ENCODE results near the gene ULBP2. TPM values are rescaled to one million over a fixed set of nuclear protein-coding genes. Genes with fewer than 3 reads are reported as not detected.

Gene ULBP2
- polyA plus RNA-seq, 1 donor (not counting 4 experiments of a cell fraction or from before 2014, with no cell fraction given) = 11.8 TPM

GRCh38 chr6:149995235-149995750 lies 53.5 kb downstream of the ULBP2 start:
- DNase-seq (ENCODE audit: low read depth, low spot score) (no peak), FAIRE-seq (no peak)
- H4K20me1 ChIP-seq (ENCODE audit: control insufficient read depth, extremely low read depth, insufficient read depth, low read length) = no peaks in the 10 kb centered on the region
- H3K4me1 ChIP-seq (ENCODE audit: control insufficient read depth, extremely low read depth, insufficient read depth, low read length) = peaks cover 6% of the 10 kb centered on the region
- dilution Hi-C loops (cut with MboI; ENCODE audit: extremely low pct_ligation_motif_present, low sequenced_read_pairs) = no loop called here
- no peak overlapping the region for H3K9ac ChIP-seq (ENCODE audit: control insufficient read depth, extremely low read depth, insufficient read depth, low read length)
- H3K36me3 ChIP-seq (ENCODE audit: control insufficient read depth in 2 of 2, extremely low read depth in 1 of 2, insufficient read depth in 2 of 2, low read length in 2 of 2) = no peaks in the 10 kb centered on the region
- H3K27me3 ChIP-seq (ENCODE audit: control insufficient read depth, extremely low read depth, insufficient read depth, low read length) = peaks cover 43% of the 10 kb centered on the region
- no peak overlapping the region for H3K4me3 ChIP-seq (ENCODE audit: control insufficient read depth in 2 of 3, extremely low read depth in 1 of 3, insufficient read depth in 2 of 3, low read depth in 1 of 3, low read length in 3 of 3)
- no peaks in the 10 kb centered on the region for H3K9me3 ChIP-seq (ENCODE audit: control insufficient read depth, low read depth, low read length)
- no peaks in the 10 kb centered on the region for H3K9me1 ChIP-seq (ENCODE audit: control insufficient read depth, extremely low read depth, insufficient read depth, low read length)
- no peaks in the 10 kb centered on the region for H3K79me2 ChIP-seq (ENCODE audit: control insufficient read depth, insufficient read depth, low read length)
- TF ChIP-seq, protein P1, sequence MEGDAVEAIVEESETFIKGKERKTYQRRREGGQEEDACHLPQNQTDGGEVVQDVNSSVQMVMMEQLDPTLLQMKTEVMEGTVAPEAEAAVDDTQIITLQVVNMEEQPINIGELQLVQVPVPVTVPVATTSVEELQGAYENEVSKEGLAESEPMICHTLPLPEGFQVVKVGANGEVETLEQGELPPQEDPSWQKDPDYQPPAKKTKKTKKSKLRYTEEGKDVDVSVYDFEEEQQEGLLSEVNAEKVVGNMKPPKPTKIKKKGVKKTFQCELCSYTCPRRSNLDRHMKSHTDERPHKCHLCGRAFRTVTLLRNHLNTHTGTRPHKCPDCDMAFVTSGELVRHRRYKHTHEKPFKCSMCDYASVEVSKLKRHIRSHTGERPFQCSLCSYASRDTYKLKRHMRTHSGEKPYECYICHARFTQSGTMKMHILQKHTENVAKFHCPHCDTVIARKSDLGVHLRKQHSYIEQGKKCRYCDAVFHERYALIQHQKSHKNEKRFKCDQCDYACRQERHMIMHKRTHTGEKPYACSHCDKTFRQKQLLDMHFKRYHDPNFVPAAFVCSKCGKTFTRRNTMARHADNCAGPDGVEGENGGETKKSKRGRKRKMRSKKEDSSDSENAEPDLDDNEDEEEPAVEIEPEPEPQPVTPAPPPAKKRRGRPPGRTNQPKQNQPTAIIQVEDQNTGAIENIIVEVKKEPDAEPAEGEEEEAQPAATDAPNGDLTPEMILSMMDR (optimal IDR thresholded peaks at IDR 0.05 in 1 of 3, IDR thresholded peaks at IDR 0.05 in 1 of 3, conservative IDR thresholded peaks at IDR 0.05 in 1 of 3; ENCODE audit: extremely low read depth in 1 of 3, insufficient read depth in 2 of 3, low read length in 3 of 3) = no peak
- no peak for TF ChIP-seq EZH2 (IDR thresholded peaks at IDR 0.05; ENCODE audit: low read length)
- no peak overlapping the region for H3K27ac ChIP-seq (ENCODE audit: control insufficient read depth, insufficient read depth, low read length)
- H3K4me2 ChIP-seq (ENCODE audit: control insufficient read depth, extremely low read depth, insufficient read depth, low read depth, low read length) = no peak overlapping the region
- H2AFZ ChIP-seq (ENCODE audit: control insufficient read depth, low read length) = no peak overlapping the region

- H3K27ac ChIP-seq (ENCODE audit: control insufficient read depth, insufficient read depth, low read length) = no peak overlapping the region
- no peak overlapping the region for H3K4me2 ChIP-seq (ENCODE audit: control insufficient read depth, extremely low read depth, insufficient read depth, low read depth, low read length)
- H3K9me3 ChIP-seq (ENCODE audit: control insufficient read depth, low read depth, low read length) = no peaks in the 10 kb centered on the region
- no peak overlapping the region for H2AFZ ChIP-seq (ENCODE audit: control insufficient read depth, low read length)
- no peak overlapping the region for H3K9ac ChIP-seq (ENCODE audit: control insufficient read depth, extremely low read depth, insufficient read depth, low read length)
- H3K9me1 ChIP-seq (ENCODE audit: control insufficient read depth, extremely low read depth, insufficient read depth, low read length) = no peaks in the 10 kb centered on the region
- H3K27me3 ChIP-seq (ENCODE audit: control insufficient read depth, extremely low read depth, insufficient read depth, low read length) = peaks cover 37% of the 10 kb centered on the region
- no peak overlapping the region for H3K4me3 ChIP-seq (ENCODE audit: control insufficient read depth in 2 of 3, extremely low read depth in 1 of 3, insufficient read depth in 2 of 3, low read depth in 1 of 3, low read length in 3 of 3)
- no peak for DNase-seq (ENCODE audit: low read depth, low spot score)
- H3K4me1 ChIP-seq (ENCODE audit: control insufficient read depth, extremely low read depth, insufficient read depth, low read length) = no peaks in the 10 kb centered on the region
- H3K36me3 ChIP-seq (ENCODE audit: control insufficient read depth in 2 of 2, extremely low read depth in 1 of 2, insufficient read depth in 2 of 2, low read length in 2 of 2) = no peaks in the 10 kb centered on the region
- dilution Hi-C loops (cut with MboI; ENCODE audit: extremely low pct_ligation_motif_present, low sequenced_read_pairs) = no loop called here
- no peak for FAIRE-seq
- TF ChIP-seq, protein P1 (optimal IDR thresholded peaks at IDR 0.05 in 1 of 3, IDR thresholded peaks at IDR 0.05 in 1 of 3, conservative IDR thresholded peaks at IDR 0.05 in 1 of 3; ENCODE audit: extremely low read depth in 1 of 3, insufficient read depth in 2 of 3, low read length in 3 of 3) = no peak
- TF ChIP-seq EZH2 (IDR thresholded peaks at IDR 0.05; ENCODE audit: low read length) = no peak
- no peaks in the 10 kb centered on the region for H3K79me2 ChIP-seq (ENCODE audit: control insufficient read depth, insufficient read depth, low read length)
- no peaks in the 10 kb centered on the region for H4K20me1 ChIP-seq (ENCODE audit: control insufficient read depth, extremely low read depth, insufficient read depth, low read length)
These were observed 54.2 kb downstream of the ULBP2 start for GRCh38 chr6:149995971-149996370.

Other genes with a start within 250 kb of the ULBP2 start
- gene LATS1, start 223.9 kb upstream of the ULBP2 start, polyA plus RNA-seq = 6.5 to 16.2 TPM (median 11.3 TPM) in 3 replicates
- 24.0 to 33.8 TPM (median 30.2 TPM) in 3 replicates for gene NUP43, start 195.5 kb upstream of the ULBP2 start, polyA plus RNA-seq
- 126 to 178 TPM (median 167 TPM) in 3 replicates for gene PCMT1, start 192.3 kb upstream of the ULBP2 start, polyA plus RNA-seq
- gene LRP11, start 77.7 kb upstream of the ULBP2 start, polyA plus RNA-seq = 26.4 to 49.2 TPM (median 31.1 TPM) in 3 replicates
- 8.4 to 24.9 TPM (median 14.0 TPM) in 3 replicates for gene RAET1E, start 43.9 kb upstream of the ULBP2 start, polyA plus RNA-seq
- gene RAET1G, start 18.9 kb upstream of the ULBP2 start, polyA plus RNA-seq = 12.1 to 38.8 TPM (median 16.4 TPM) in 3 replicates
- gene ULBP1, start 21.9 kb downstream of the ULBP2 start, polyA plus RNA-seq = 1.7 to 2.4 TPM (median 2.2 TPM) in 3 replicates
- 6.9 to 12.2 TPM (median 8.5 TPM) in 3 replicates for gene RAET1L, start 83.5 kb downstream of the ULBP2 start, polyA plus RNA-seq
- gene ULBP3, start 127.1 kb downstream of the ULBP2 start, polyA plus RNA-seq = 7.4 to 16.6 TPM (median 9.8 TPM) in 3 replicates
- 35.4 to 50.6 TPM (median 43.7 TPM) in 3 replicates for gene PPP1R14C, start 201.0 kb downstream of the ULBP2 start, polyA plus RNA-seq

Data from keratinocyte (primary cell).